ENCODE data around the gene FRMD4B. TPM values are rescaled to one million over a fixed set of nuclear protein-coding genes. Genes with fewer than 3 reads are reported as not detected.
"Not testable (repeated sequence)": the region's sequence is repeated elsewhere in the genome, so short reads cannot be mapped to it uniquely, and the experiment has no call there.

Gene FRMD4B
- total RNA-seq, 1 donor from 2014 or later, result 16.8 TPM

- DNase-seq (no peak), ATAC-seq (ENCODE audit: poor library complexity) (no peak)
- intact Hi-C loops (cut with DNase I), result no loop called here
Measured at GRCh38 chr3:69272556-69272955, 113.3 kb downstream of the FRMD4B start.

- intact Hi-C loops (cut with DNase I), result no loop called here
- DNase-seq (no peak), ATAC-seq (ENCODE audit: poor library complexity) (no peak)
Measured at GRCh38 chr3:69271098-69271497, 114.8 kb downstream of the FRMD4B start.

DNA sequence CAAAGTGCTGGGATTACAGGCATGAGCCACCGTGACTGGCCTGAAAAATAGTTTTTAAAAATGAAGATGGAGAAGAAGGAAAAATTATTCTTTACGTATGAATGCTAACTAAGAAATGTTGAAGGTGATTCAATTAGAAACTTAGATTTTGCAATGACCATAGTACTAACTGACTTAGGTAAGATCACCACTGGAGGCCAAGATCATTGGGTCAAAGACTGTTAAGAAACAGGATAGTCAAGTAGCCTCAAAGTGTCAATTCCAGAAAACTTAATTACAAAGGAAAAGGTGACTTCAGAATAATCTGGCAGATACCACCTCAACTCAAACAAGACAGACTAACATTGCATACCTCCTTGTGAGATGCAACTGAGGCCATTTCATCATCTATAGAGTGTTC, 119.3 kb downstream of the FRMD4B start:
- no peak for ATAC-seq (ENCODE audit: poor library complexity)
- intact Hi-C loops (cut with DNase I), result no loop called here
- DNase-seq, result no peak

DNA sequence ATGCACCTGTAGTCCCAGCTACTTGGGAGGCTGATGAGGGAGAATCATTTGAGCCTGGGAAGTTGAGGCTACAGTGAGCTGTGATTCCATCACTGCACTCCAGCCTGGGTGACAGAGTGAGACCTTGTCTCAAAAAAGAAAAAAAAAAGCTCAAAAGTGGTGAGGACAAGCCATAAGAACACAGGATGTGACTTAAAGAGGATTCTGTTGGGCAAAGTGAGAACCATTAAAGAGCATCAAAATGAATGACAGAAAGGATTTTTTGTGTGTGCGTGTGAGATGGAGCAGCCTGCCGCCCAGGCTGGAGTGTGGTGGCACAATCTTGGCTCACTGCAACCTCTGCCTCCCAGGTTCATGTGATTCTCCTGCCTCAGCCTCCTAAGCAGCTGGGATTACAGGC, 119.8 kb downstream of the FRMD4B start:
- intact Hi-C loops (cut with DNase I); ATAC-seq (ENCODE audit: poor library complexity); DNase-seq: not testable (repeated sequence)

DNA sequence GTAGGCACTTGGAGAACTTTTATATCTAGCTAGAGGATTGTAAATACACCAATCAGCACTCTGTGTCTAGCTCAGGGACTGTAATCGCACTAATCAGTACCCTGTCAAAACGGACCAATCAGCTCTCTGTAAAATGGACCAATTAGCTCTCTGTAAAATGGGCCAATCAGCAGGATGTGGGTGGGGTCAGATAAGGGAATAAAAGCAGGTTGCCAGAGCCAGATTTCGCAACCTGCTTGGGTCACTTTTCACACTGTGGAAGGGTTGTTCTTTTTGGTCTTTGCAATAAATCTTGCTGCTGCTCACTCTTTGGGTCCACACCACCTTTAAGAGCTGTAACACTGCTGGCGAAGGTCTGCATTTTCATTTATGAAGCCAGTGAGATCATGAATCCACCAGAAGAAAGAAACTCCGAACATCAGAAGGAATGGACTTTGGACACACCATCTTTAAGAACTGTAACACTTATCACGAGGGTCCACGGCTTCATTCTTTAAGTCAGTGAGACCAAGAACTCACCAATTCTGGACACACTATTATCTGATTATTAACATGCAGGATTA, 125.0 kb downstream of the FRMD4B start:
- ATAC-seq (ENCODE audit: poor library complexity); DNase-seq; intact Hi-C loops (cut with DNase I): not testable (repeated sequence)

GRCh38 chr3:69260216-69260787, 125.6 kb downstream of the FRMD4B start:
- intact Hi-C loops (cut with DNase I), result no loop called here
- DNase-seq, result no peak
- no peak for ATAC-seq (ENCODE audit: poor library complexity)

DNA sequence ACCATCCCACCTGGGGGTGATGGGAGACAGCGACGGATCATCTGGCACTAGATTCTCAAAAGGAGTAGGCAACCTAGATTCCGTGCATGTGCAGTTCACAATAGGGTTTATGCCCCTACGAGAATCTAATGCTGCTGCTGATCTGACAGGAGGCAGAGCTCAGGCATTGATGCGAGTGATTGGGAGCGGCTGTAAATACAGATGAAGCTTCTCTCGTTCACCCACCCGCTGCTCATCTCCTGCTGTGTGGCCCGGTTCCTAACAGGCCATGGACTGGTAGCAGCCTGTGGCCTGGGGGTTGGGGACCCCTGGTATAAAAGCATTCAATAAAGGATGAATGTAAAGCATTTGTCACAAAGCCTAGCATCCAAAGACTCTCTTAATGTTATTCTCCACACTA, 126.8 kb downstream of the FRMD4B start:
- intact Hi-C loops (cut with DNase I), result no loop called here
- no peak for ATAC-seq (ENCODE audit: poor library complexity)
- no peak for DNase-seq

- no peak for DNase-seq
- peak; percentile 10 for ATAC-seq (ENCODE audit: poor library complexity)
- intact Hi-C loops (cut with DNase I), result no loop called here
Measured at GRCh38 chr3:69255928-69256327, 130.0 kb downstream of the FRMD4B start.

DNA sequence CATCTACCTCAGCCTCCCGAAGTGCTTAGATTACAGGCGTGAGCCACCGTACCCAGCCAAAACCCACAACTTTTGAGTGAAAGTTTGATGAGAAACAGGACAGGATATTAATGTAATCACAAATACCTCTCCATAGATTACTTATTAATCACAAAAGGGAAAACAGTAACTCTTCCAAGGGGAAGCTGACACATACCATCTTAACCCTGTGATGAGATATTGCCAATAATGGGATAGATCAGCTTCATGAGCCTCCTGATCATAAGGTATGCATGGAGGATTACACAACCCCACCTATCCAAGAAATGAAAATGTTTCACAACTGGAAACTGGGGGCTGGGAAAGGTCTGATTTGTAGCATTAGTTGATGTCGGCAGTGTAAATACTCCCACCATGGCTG, 131.5 kb downstream of the FRMD4B start:
- intact Hi-C loops (cut with DNase I), result no loop called here
- no peak for ATAC-seq (ENCODE audit: poor library complexity)

DNA sequence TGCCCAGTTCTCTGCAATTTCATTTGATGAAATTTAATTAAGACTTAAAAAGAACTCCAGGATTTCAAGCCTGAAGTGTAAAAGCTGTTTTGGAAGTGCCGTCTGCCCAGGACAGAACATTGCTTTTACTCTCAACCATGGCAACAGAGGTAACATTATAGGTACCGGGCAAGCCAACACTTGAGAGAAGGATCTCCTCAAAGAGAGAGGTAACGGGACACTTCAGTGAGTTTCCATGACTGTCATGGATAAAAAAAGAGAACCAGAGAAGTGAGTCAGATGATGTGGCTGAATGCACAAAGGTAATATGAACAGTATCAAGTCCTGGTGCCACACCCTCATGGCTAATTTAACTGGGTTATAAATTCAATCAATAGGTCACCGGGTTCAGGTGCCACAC, 133.3 kb downstream of the FRMD4B start:
- DNase-seq, result no peak
- intact Hi-C loops (cut with DNase I), result no loop called here
- no peak for ATAC-seq (ENCODE audit: poor library complexity)

More for the DNA sequence above, 131.5 kb downstream of the FRMD4B start:
- DNase-seq, result no peak

DNA sequence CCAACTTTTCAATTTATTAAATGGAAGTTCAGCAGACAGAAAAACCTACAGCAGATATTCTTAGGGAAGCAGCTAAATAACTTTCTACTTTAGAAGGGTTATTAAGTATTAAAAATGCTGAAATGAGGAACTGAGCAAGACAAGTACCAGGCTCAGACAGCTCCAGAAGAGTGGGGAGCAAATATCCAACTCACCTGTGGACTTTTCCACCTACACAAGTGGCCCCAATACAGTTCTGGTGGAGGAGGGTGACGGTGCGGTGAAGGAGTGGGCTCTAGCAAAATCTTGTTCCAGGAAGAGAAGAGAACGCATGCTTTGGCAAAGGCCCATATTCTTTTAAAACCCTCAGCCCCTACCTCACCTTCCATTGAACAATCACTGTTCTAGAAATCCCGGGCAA, 133.7 kb downstream of the FRMD4B start:
- ATAC-seq (ENCODE audit: poor library complexity) (no peak), DNase-seq (no peak)
- intact Hi-C loops (cut with DNase I), result no loop called here

GRCh38 chr3:69251078-69251805, 134.6 kb downstream of the FRMD4B start:
- DNase-seq (no peak), ATAC-seq (ENCODE audit: poor library complexity) (no peak)
- intact Hi-C loops (cut with DNase I), result no loop called here

DNA sequence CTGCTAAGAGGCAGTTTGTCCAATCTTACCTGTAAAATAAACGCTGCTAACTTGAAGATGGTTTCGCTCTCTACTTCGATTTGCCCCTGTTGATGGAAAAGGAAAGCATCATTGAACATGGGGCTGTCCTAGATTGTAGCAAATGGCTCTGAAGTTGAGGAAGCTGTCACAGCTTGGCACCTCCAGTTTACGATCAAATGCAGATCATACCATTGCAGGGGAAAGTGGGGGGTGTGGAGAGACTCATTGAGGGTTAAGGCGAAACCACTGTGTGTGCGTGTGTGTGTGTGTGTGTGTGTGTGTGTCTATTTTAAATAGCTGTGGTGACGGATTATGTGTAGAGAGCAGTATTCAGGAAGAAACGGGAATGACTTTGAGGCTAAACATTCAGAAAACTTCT, 135.9 kb downstream of the FRMD4B start:
- intact Hi-C loops (cut with DNase I), result no loop called here
- DNase-seq (no peak), ATAC-seq (ENCODE audit: poor library complexity) (peak; percentile 73)

- DNase-seq, result no peak
- ATAC-seq (ENCODE audit: poor library complexity), result no peak
- intact Hi-C loops (cut with DNase I), result no loop called here
Measured at GRCh38 chr3:69249001-69249400, 136.9 kb downstream of the FRMD4B start.

GRCh38 chr3:69248436-69248835, 137.5 kb downstream of the FRMD4B start:
- ATAC-seq (ENCODE audit: poor library complexity) (no peak), DNase-seq (no peak)
- intact Hi-C loops (cut with DNase I), result no loop called here

GRCh38 chr3:69246612-69247011, 139.3 kb downstream of the FRMD4B start:
- intact Hi-C loops (cut with DNase I), result no loop called here
- DNase-seq, result no peak

GRCh38 chr3:69244039-69244438, 141.8 kb downstream of the FRMD4B start:
- no peak for ATAC-seq (ENCODE audit: poor library complexity)
- intact Hi-C loops (cut with DNase I), result no loop called here

More at GRCh38 chr3:69246612-69247011, 139.3 kb downstream of the FRMD4B start:
- no peak for ATAC-seq (ENCODE audit: poor library complexity)

GRCh38 chr3:69241769-69242168, 144.1 kb downstream of the FRMD4B start:
- DNase-seq, result no peak
- no peak for ATAC-seq (ENCODE audit: poor library complexity)
- intact Hi-C loops (cut with DNase I), result no loop called here

More at GRCh38 chr3:69244039-69244438, 141.8 kb downstream of the FRMD4B start:
- DNase-seq, result no peak

DNA sequence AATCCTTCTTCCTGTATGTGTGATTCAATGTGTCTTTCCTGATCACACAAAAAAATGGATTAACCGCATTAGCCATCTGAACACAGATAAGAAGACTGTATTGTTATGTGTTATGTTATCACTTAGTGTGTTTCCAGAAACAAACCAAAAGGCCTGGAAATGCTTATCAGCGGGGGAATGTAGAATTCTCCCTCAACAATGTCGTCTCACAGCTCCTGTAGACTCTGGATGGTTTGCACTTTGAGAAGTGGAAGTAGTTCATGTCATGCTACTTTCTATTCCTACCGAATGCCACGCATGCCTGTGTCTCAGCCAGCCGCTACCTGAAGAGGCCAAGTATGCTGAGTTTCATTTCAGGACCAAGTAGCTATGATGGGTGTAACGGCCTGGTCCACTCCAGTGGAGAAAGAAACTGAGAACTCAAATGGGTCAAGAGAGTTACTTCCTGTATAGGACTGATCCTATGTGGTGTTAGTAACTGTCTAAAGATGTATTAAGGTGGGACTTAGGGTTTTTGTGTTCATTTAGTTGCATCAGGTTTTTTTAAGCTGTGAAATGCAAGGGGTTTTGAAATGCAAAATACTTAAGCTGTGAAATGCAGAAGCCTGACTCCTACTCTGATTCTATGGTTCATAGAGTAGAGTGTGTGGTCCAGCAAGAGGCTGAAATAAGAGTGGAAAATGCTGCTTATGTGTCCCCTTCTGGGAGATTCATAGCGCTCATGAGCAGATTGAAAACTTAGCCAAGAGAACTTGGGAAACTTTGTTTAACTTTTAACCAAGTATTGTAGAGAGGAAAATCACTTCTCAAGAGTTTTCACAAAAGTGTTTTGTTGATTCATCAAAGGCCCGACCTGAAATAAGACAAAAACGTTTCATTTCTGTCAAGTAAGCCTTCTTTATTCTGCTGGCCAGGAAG, 145.0 kb downstream of the FRMD4B start:
- intact Hi-C loops (cut with DNase I), result no loop called here
- ATAC-seq (ENCODE audit: poor library complexity) (no peak), DNase-seq (no peak)
